HG03342 (cell line): ENCODE results near the gene MDH1.
"Not testable (repeated sequence)": the region's sequence is repeated elsewhere in the genome, so short reads cannot be mapped to it uniquely, and the experiment has no call there.

ENCODE experiments used
- ATAC-seq: cut with Tn5 transposase; IDR thresholded peaks from one replicate; pipeline ENCODE4 v1.9.1; 2021; ENCODE audit warnings: mild to moderate bottlenecking, moderate library complexity; ENCODE audit not compliant: unreplicated experiment

MDH1 gene

DNA sequence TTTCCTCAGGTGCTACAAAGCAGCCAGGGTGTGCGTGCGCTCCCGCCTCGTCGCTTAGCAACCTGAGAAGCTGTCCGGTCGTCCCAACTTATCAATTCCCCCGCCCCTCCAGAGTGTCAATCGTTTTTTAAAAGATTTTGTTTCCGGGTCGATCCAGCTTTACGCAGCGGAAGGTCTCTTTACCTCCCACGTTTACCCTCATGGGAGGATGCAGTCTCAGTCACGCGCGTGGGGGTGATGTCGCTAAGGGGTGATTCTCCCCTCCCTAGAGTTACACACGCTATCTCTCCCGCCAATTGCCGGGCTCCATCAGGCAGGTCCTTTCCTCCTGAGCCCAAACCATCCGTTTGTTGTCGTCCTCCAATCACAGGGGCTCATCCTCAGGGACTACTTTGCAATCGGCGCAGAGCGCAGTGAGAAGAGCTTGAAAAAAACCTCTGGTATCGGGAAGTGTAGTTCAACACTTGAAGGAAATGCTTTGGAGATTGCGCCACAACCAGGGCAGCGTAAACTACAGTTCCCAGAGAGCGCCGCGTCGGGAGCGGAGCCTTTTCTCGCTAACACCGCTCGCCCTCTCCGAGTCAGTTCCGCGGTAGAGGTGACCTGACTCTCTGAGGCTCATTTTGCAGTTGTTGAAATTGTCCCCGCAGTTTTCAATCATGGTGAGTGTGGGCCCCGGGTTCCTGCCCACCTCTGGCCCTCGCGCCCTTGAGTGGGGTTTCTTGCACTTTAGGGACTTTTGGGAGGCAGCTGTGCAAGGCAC lies at the start of gene MDH1, which contains the start of gene WDPCP:
Gene MDH1, plus strand, starts transcription at position 579 of the 763 bp plus-strand sequence. Its CDS starts 81 bp downstream, at position 660.
Gene WDPCP, minus strand, starts transcription at position 93 of the 763 bp plus-strand sequence. CDS start 206 bp downstream, outside the sequence.
- ATAC-seq: peak; percentile 89

DNA sequence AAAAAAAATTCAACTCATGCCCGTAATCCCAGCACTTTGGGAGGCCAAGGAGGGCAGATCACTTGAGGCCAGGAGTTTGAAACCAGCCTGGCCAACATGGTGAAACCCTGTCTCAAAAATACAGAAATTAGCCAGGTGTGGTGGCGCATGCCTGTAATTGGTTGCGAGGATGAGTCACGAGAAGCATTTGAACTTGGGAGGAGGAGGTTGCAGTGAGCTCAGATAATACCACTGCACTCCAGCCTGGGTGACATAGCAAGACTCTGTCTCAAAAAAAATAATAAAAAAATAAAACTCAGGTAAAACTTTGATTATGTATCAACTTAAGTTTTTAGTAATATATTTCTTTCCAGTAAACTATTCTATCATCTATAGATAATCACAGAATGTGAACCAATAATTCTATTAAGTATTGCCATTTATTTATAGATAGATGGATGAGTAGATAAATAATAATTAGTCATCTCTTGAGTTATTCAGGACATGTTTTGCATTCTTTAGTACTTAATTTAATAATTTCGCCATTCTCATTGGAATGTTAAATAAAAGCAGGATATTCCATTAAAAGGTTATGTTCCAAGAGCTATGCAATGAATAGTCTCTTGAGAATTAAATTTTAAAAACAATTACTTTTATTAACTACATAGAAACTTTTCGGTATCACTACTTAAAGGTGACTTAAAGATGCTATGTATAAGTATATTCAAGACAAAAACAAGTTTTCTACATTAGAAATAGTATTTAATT lies 49.2 kb upstream of the MDH1 start:
- no peak for ATAC-seq

DNA sequence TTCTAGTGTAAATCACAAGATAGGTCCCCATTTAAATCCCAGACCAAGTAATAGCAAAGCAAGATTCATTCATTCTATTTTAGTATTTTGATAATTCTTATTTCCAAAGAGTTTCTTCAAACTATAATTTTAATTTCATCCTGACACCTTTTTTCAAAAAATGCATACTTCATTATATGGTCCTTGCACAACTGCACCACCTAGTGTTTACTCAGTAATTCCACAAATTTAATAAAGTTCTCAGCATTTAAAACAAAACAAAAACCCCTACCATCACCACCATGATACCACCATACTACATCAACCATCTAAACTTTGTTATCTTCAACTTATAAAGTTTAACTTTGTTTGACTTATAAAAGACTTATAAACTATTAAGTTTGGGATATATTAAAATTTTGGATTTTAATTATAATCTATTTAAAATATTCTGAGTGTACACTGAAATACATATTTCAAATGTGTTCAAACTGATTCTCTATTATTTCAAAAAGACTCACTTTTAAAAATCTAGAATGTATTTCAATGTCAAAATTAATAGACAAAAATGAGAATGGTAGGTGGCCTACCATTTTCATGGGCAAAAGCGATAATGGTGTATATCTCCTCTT lies 44.6 kb upstream of the MDH1 start:
- ATAC-seq: no peak

DNA sequence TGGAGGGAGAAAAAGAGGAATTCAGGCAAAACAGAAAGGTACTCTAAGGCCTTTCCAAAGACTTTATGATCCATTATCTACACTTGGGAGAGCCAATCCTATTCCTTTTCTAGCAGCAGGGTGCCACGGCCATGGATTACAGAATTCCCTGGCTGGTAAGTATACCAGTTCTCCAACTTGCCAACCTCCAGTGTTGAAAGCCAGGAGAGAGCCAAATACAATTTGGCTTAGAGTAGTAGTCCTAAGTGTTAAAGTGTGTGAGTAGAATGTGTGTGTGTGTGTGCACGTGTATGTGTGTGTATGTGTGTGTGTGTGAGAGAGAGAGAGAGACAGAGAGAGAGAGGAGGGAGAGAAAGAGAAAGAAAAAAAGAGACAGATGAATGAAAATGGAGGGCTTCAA lies 43.7 kb upstream of the MDH1 start:
- ATAC-seq: no peak

DNA sequence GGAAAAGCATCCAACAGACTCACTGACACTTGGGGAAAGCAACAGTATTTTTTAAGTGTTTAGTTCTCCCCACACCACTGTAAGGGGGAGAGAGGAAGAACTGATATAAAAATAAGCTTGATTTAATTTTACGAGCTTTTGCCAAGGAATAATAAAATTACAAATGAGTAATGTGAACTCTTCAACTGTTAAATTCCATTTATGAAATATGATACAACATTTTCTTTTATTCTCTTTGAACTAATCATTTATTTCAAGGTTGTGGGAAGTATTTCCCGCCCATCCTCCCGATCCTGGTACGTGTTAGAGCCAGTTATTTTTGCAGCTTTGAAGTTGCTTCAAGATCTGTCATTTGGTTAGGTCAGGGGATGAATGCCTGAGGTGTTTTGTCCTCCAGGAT lies 35.7 kb upstream of the MDH1 start:
- ATAC-seq: no peak

DNA sequence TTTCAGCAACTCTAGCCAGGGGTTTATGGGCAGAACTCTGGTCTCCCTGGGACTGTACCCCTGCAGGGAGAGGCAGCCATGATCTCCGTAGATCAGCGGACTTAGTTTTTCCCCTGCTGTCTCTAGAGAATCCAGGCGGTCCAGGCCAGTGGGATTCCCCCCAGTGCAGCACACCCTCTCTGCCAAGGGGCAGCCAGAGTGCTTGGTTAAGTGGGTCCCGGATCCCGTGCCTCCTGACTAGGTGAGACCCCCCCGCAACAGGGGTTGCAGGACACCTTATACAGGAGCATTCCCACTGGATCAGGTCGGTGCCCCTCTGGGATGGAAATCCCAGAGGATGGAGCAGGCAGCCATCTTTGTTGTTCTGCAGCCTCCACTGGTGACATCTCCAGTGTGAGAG lies 33.5 kb upstream of the MDH1 start:
- ATAC-seq: no peak

DNA sequence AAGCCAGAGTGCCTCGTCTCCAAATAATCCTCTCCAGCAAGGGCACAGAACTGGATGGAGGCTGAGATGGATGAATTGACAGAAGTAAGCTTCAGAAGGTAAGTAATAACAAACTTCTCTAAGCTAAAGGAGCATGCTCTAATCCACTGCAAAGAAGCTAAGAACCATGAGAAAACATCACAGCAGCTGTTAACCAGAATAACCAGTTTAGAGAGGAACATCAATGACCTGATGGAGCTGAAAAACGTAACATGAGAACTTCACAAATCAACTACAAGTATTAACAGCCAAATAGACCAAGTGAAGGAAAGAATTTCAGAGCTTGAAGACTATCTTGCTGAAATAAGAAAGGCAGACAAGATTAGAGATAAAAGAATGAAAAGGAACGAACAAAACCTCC lies 32.8 kb upstream of the MDH1 start:
- ATAC-seq: no peak

DNA sequence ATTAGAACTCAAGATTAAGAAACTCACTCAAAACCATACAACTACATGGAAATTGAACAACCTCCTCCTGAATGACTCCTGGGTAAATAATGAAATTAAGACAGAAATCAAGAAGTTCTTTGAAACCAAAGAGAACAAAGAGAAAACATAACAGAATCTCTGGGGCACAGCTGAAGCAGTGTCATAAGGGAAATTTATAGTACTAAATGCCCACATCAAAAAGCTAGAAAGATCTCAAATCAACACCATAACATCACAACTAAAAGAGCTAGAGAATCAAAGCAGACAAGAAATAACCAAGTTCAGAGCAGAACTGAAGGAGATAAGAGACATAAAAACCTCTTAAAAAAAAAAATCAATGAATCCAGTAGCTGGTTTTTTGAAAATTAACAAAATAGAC lies 30.9 kb upstream of the MDH1 start:
- not testable (repeated sequence) for ATAC-seq

DNA sequence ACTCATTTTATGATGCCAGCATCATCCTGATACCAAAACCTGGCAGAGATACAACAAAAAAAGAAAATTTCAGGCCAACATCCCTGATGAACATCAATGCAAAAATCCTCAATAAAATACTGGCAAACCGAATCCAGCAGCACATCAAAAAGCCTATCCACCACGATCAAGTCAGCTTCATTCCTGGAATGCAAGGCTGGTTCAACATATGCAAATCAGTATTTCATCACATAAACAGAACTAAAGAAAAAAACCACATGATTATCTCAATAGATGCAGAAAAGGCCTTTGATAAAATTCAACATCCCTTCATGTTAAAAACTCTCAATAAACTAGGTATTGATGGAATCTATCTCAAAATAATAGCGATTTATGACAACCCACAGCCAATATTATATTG lies 29.8 kb upstream of the MDH1 start:
- ATAC-seq: not testable (repeated sequence)

DNA sequence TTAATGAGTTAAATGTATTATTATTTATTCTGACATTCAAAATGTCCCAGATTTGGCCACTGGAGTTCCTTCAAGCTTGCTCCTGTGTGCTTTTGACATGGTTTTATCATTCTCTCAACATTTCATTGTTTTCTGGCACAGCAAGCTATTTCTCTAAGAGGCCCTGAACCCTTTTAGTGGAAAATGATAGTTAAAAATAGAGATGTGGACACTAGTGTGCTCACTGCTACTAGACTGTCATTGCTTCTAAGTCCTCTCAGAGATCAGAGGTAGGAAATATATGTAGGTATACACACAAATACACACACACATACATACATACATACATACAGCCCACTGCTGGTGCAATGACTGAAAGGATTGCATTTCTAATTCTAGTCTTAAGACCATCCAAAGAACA lies 26.0 kb upstream of the MDH1 start:
- ATAC-seq: no peak

DNA sequence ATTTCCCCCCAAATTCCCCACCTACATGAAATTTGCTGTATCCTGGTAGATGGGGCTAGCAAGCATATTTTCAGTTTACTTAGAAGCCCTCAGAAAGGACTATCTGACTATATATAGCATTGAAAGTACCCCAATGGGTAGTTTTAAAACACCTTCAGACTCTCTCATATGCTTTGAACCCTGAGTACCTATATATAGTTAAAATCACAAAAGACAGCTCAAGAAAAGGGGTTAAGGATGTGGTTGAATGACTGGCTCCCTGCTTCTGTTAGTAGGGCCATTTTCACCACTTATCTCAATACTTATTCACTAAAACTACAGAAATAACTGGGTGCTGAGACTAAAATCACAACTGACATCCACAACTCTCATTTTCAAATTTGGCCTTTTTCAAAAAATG lies 19.0 kb upstream of the MDH1 start:
- no peak for ATAC-seq

DNA sequence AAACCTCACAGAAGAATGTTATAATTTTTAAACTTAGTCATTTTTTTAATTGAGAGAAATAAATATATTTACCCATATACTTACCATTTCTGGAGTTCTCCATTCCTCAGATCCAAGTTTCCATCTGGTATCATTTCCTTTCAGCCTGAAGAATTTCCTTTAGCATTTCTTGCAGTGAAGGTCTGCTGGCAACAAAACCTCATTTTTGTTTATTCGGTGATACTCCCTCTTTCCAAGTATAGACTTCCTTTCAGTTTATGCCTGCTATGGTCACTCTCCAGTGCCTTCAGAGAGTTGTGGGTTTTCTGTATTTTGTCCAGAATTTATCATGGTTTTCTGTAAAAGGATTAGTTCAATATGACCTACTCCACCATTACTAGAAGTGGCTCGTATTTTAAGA lies 17.5 kb upstream of the MDH1 start:
- no peak for ATAC-seq

DNA sequence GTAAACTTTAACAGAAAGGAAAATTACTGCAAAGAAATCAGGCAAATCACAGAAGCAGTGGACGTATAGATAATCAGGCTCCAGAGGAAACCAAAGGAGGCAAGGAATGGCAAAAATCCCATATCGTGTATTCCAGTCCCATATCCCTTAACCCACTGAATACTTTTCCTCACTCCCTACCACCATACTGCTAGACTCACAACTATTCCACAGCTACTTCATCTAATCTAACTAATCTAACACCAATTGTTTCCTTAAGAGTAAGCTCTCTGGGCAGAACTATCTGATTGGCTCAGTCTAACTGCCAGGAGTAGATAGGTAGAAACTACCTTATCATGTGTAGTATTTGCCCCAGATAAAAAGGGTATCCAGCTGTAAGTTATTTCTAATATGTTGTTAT lies 16.8 kb upstream of the MDH1 start:
- no peak for ATAC-seq

DNA sequence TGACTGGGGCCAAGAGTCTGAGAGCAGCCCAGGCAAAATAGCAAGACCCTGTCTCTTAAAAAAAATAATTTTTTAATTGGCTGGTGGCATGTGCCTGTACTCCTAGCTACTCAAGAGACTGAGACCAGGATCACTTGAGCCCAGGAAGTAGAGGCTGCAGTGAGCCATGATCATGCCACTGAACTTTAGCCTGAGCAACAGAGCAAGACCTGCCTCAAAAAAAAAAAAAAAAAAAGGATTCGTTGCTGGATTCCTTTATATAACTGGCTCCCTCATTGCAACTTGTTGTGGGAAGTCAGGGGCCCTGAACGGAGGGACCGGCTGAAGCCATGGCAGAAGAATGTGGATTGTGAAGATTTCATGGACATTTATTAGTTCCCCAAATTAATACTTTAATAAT lies 15.7 kb upstream of the MDH1 start:
- ATAC-seq: not testable (repeated sequence)

DNA sequence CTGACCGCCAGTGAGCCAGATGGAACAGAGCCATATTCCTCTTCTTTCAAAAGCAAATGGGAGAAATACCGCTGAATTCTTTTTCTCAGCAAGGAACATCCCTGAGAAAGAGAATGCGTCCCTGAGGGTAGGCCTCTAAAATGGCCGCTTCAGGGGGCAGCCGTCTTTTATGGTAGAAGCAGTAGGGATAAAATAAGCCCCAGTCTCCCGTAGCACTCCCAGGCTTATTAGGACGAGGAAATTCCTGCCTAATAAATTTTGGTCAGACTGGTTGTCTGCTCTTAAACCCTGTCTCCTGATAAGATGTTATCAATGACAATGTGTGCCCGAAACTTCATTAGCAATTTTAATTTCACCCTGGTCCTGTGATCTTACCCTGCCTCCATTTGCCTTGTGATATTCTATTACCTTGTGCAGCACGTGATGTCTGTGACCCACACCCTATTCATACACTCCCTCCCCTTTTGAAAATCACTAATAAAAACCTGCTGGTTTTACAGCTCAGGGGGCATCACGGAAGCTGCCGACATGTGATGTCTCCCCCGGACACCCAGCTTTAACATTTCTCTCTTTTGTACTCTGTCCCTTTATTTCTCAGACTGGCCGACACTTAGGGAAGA lies 14.9 kb upstream of the MDH1 start:
- not testable (repeated sequence) for ATAC-seq

DNA sequence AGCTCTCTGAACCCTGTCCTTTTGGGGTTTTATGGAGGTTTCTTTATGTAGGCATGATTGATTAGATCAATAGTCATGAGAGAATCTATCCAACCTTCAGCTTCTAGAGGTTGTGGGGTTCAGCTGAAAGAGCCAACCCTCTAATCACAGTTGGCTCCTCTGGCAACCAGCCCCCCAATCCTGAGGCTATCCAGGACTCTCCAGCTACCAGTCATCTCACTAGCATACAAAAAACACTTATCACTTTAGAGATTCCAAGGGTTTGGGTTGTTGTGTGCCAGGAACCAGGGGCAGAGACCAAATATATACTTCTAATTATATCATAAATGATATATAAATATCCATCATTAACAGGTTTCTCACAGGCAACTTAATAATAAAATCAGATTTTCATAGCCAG lies 12.2 kb upstream of the MDH1 start:
- no peak for ATAC-seq

DNA sequence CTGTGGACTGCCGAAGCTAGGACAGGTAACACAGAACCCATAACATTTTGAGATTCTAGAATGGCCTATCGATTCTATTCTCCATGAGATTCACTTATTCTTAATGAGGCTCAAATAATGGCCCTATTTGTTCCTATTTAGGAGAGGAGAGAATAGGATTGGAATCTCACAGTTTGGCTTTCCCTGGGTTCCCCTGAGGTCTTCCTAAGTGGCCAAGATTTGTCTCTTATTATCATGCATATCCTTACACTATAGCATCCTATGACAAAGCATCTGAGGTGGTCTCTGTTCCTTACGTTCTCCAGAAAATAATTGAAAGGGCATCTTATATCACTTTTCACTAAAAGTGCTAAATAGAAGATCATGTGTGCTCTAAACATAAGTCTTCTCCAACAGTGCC lies 10.0 kb upstream of the MDH1 start:
- no peak for ATAC-seq

DNA sequence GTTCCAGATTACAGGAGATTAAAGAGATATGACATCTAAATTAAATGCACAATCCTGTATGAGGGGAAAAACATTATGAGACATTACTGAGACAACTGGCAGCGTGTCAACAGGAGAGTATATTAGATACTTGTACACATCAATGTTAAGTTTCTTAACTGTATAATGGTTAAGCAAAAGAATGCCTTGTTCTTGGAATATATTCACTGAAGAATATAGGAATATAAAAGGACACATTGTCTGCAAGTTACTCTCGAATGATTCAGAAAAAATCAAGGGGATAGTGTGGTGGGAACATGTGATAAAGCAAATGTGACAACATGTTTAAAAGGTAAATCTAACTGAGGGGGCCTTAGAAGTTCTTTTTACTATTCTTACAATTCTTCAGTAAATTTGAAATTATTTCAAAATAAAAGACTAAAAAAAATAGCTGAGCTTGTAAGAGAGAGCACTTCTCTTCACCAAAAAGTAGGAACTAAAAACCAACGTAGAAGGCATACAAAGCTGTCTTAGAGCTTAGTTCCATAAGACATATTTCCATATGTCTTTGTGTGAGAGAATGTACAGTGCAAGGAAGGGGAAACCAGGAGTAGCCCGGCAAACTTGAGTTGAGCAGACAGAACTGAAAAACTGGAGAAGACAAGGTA lies 8.0 kb upstream of the MDH1 start:
- no peak for ATAC-seq

DNA sequence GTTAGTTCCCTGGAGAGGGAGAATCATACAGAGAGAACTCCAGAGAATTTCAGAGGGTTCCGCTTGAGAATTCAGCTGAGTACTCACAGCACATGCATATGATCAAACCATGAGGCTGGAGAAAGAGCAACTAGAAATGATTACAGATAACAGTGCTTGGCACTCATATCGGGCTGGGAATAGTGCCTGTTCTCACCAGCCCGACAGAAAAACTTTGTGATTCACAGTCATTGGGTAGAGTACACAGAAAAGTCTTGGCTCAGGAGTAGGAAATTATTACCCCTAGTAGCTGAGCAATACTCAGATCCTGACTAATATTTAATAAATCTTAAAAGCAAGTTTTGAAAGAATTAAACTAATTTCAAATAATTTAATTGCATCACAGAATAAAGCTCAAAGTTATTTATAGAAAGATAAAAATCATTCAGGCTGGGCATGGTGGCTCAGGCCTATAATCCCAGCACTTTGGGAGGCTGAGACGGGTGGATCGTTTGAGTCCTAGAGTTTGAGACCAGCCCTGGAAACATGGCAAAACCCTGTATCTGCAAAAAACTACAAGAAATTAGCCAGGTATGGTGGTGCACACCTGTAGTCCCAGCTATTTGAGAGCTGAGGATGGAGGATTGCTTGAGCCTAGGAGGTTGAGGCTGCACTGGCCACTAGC lies 7.3 kb upstream of the MDH1 start:
- no peak for ATAC-seq

DNA sequence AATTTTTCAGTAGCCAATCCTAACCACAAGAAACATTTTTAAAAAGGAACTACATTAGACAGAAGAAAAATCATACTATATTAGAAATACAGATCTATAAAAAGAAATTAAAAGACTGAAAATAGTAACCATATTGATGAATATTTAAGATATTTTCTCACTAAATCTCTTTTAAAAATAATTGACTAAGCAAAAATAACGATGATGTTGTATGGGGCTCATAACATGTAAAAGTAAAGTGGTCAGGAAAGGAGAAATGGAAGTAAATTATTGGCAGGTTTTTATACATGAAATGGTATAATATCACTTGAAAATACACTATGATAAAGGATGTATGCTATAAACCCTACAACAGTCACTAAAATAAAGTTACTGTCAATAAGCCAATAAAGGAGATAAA lies 5.9 kb upstream of the MDH1 start:
- ATAC-seq: no peak
